NCI-H2081 treated with DMSO at 0.1 percent for 48 hours (cell line): Measurements from ENCODE around the gene ANKRD13C.
"Not testable (repeated sequence)": the region's sequence is repeated elsewhere in the genome, so short reads cannot be mapped to it uniquely, and the experiment has no call there.

Experiments used
- DNase-seq: peaks from one replicate; lab custom pipeline; 2025; lab: John Stamatoyannopoulos, UW

The ANKRD13C gene

DNA sequence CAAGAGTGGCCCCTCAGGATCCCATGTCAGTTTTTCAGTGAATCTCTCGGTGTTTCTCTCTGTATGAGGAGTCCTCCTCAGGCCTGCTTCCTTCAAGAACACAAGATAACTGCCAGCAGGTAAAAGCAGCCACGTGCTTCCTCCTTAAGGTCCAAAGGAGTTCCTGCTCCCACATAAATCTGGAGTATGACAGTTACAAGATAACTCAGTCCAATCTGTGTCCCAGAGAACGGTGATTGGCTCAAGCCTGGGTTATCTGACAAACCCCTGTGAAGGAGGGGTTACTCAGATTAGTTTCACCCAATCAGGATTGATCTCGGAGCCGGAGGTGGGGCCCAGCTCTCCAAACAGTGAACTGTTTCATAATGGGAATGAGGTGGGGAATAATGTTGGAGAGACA is 5.8 kb upstream of the ANKRD13C start:
- no peak for DNase-seq

DNA sequence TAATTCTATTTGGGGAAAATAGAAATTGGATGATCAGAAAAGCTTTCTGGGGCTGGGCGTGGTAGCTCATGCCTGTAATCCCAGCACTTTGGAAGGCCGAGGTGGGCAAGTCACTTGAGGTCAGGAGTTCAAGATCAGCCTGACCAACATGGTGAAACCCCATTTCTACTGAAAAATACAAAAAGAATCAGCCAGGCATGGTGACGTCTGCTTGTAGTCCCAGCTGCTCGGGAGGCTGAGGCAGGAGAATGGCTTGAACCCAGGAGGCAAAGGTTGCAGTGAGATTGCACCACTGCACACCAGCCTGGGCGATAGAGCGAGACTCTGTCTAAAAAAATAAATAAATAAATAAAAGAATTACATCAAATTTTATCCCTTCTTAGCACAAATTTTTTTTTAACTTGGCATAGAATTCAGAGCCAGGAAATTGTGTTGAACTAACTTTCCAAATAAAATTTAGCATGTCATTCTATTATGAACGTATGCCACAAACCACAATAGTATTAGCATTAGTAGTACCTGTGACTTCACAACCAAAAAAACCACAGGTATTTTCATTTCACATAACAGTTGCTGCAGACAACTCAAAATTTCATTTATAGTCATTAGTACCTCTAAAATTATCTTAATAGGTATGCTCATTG is 4.5 kb upstream of the ANKRD13C start:
- no peak for DNase-seq

DNA sequence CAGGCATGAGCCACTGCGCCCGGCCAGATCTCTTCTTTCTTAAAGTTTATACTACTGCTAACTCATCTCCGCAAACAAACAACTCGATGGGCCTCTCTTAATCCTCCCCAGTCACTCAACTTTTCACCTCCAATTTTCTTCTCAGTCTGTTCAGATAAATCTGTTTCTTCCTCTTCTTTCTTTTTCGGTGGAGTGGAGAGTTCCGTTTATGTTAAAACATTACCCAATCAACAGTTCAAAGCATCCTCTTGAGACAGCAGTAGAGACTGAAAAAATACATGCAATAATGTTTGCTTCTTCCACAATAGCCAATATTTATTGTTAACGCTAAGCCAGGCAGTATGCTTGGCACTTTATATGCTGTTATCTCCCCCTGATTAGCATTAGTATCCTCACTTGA is 1.4 kb upstream of the ANKRD13C start:
- DNase-seq = no peak

- no peak for DNase-seq
Observed at GRCh38 chr1:70355111-70355407, 537 bp upstream of the ANKRD13C start.

DNA sequence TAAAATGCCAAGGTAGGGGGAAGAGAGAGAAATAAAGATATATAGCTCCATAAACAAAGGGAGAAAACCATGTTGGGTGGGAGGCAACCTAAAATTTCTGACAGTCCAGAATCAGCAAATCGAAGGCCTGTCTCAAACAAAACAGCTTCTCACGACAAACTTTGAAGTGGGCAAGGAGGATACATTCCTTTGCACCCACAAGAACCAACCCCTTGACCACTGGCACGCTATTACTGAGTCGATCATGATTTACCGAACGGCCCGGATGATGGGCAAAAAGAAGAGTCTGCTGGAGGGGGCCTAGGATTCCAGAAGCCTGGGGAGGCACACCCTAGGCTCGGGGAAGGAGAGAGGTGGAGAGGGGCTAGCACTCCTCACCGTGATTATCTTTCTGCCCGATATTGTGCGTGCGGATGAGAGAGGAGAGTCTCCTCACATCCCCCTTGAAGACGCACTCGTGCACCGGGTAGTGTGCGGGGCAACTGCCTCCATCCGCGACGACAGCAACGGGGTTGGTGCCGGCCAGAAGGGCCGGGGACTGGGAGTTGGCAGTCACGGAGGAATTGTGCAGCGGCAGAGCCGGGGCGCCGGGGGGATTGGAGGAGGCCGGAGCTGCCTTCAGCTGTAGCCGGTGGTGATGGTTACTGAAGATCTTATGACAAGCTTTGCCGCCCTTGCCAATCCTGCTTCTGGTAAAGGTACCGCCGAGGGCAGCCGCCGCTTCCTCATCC is 756 bp downstream of the ANKRD13C start:
- DNase-seq = no peak

DNA sequence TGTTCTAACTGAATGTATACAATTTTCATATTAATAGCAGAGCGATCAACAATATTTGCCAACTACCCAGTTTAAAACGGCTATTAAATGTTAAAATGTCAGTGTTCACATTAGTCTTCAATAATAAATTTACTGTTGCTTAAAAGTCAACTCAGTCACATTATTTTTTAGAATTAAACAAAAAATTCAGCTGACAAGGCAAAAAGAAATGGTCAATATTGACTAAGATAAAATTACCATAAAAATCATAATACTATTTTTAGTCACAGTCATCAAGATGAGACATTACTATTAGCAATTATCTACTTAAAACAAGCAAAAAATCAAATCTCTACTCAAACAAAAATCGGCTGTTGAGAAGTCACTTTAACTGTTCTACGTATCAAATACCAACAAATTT is 1.5 kb downstream of the ANKRD13C start:
- no peak for DNase-seq

DNA sequence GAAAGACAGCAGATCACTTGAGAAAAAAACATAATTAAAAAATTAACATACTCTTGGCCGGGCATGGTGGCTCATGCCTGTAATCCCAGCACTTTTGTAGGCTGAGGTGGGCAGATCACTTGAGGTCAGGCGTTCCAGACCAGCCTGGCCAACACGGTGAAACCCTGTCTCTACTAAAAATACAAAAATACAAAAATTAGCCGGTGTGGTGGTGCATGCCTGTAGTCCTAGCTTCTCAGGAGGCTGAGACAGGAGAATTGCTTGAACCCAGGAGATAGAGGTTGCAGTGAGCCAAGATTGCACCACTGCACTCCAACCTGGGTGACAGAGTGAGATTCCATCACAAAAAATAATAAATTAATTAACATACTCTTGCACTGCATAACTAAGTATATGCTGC is 4.7 kb downstream of the ANKRD13C start:
- not testable (repeated sequence) for DNase-seq

DNA sequence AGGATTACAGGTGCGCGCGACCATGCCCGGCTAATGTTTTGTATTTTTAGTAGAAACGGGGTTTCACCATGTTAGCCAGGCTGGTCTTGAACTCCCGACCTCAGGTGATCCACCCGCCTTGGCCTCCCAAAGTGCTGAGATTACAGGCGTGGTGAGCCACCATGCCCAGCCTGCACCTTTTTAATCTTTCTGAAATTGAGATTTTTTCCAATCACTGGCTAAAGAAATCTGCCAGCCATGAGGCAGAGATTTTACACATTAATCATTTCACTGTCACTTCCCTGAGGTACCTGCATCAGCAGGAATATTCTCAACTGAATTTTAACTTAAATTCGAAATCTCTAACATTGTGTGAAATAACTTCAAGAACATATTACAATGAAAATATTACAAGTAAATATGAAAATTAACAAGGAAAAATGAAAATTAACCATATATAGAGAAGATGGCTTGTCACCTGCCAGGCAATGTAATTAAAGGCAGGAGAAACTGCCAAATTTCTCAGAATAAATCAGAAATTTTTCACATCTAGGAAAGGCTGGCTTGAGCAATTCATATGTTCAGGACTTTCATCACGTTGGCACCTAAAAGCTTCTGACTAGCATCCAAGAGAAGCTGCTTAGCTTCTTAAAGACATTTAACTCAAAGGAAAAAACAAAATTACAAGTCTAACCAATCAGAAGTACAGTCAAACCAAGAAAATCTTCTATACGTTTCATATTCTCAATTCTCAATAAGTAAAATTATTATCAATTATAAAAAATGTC is 5.9 kb downstream of the ANKRD13C start:
- DNase-seq = no peak

- not testable (repeated sequence) for DNase-seq
Observed at GRCh38 chr1:70339644-70340043, 14.9 kb downstream of the ANKRD13C start.

DNA sequence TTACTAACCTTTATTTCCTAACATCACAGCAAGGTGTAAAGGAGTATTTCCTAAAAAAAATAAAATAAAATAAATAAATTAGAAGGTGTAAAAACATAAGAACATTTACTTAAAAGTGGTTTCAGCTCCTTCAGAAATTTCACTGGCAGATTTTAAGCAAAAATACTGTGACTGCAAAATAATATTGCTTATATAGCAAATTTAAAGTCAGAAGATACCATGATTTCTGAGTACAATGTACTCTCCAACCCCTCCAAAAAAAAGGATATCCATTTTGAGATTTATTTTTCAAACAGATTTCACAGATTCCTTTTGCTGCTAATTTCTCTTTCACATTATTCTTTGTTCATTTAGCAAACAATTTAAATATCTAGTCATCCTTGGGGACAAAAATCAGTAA is 18.5 kb downstream of the ANKRD13C start:
- DNase-seq = no peak

- no peak for DNase-seq
Observed at GRCh38 chr1:70334436-70334835, 20.1 kb downstream of the ANKRD13C start.

- no peak for DNase-seq
Observed at GRCh38 chr1:70333245-70333644, 21.3 kb downstream of the ANKRD13C start.

DNA sequence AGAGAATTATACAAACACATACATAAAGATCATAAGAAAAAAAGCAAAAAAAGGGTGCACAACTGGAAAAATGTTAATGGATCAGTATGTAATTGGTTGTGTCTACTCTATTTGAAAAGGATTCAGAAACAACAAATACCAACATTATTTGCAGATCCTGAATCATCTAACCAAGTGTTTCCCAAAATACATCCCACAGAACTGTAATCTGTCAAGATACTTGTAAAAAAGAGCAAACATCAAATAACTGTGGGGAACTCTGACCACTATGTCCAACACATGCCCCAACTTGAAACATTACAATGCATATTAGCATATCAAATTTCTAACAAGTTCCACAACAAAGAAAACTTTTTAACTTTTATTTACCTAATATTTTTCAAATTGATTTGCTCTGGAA is 22.6 kb downstream of the ANKRD13C start:
- DNase-seq = no peak

GRCh38 chr1:70327306-70328076 is 27.0 kb downstream of the ANKRD13C start:
- no peak for DNase-seq

DNA sequence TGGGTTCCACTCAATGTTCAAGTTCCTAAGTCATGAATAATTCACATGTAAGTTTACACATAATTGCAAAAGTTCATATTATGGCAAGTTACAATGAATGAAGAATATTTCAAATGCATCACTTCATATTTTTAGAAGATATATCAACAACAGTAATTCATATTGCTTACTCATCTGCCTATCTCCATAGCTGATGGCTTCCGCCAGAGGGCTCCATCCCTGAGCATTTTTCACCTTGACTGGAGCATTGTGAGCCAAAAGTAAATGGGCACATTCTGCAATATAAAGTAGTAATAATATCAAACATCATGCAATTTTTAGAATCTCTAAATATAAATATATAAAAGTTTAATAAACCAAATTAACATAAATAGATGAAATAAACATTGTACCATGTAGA is 29.8 kb downstream of the ANKRD13C start:
- DNase-seq = no peak

DNA sequence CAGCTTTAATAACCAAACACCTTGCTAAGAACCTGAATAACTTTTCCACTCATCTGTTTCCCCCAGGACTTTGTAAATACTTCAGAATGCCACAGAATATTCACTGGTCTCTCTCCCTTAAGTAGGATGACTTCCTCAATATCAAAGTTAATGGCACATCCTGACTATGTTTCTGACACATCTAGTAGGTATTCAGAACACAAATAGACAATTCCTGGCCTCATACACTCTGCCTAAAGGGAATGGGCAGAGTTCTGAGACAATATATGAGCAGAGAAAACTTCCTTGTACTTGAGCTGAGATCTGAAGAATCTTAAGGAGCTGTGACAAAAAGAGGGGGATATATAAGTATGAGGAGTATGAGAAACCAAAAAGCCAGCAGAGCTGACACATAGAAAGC is 34.8 kb downstream of the ANKRD13C start:
- no peak for DNase-seq

- no peak for DNase-seq
Observed at GRCh38 chr1:70318191-70318590, 36.3 kb downstream of the ANKRD13C start.

GRCh38 chr1:70317087-70317486 is 37.4 kb downstream of the ANKRD13C start:
- no peak for DNase-seq

GRCh38 chr1:70315782-70316181 is 38.7 kb downstream of the ANKRD13C start:
- no peak for DNase-seq

- DNase-seq = no peak
Observed at GRCh38 chr1:70314706-70315304, 39.7 kb downstream of the ANKRD13C start.

DNA sequence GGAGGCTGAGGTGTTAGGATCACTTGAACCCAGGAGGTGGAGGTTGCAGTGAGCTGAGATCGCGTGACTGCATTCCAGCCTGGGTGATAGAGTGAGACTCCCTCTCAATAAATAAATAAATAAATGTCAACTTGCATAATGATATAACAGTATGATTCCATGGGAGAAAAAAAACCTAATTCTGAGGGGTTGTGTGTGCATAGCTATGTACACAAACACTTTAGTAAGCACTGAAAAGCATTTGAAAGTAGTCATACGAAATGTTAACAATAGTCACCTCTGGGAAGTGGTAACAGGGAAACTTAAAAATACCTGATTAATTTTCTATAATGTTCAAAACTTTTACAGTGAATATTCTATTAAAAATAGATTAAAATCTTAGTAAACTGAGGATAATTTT is 43.2 kb downstream of the ANKRD13C start:
- no peak for DNase-seq

- no peak for DNase-seq
Observed at GRCh38 chr1:70299472-70299871, 55.0 kb downstream of the ANKRD13C start.
